ENCODE results near the gene GFOD2.

DNA sequence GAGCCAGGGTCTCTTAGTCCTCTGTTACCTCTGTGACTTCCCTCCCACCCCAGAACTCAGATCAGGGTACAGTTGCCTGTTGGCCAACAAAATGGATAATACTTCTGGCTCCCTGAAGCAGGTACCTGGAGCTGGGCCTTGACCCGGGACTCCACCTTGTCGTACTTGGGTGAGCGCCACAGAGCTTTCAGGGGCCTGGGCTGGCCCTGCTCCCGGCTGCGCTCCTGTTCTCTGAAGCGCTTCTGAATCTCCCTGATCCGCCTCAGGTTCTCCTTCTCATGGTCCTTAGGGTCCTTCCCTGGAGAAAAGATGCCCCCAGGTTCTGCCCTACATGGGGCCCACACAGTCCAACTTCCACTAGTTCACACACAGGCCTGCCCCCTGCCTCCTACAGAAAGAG, 54.2 kb downstream of the GFOD2 start:
- TF ChIP-seq CTCF (conservative IDR thresholded peaks at IDR 0.05; ENCODE audit: low read length) (no peak), EZH2phosphoT487 (IDR thresholded peaks at IDR 0.05; ENCODE audit: borderline replicate concordance, low read depth, low read length) (no peak)

All from OCI-LY7 (cell line).